ENCODE measurements around the gene PPP2R5E. TPM values are rescaled to one million over a fixed set of nuclear protein-coding genes. Genes with fewer than 3 reads are reported as not detected.

Gene PPP2R5E
- total RNA-seq, 1 donor from 2014 or later = 22.3 TPM

DNA sequence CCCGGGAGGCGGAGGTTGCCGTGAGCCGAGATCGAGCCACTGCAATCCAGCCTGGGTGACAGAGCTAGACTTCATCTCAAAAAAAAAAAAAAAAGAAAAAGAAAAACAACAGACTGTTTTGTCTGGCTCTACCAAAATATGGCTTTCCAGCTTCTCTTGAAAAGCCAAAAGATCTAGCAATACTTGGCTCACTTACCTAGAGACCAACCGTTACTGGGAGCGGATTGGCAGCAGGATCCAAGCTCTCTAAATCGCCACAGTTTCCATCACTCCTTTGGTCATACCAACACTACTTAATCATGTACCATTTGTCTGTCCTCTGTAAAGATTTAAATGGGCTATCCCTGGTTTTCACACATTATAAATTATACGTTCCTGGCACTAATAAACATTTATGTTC is 136.8 kb downstream of the PPP2R5E start:
- Histone ChIP-seq H3K27me3 (ENCODE audit: control insufficient read depth, insufficient read depth, low read length) (no peaks in the 10 kb centered on the region), H3K4me3 (ENCODE audit: low read depth, low read length) (no peak overlapping the region), H3K36me3 (ENCODE audit: control insufficient read depth, insufficient read depth, low read length) (no peaks in the 10 kb centered on the region)
- no peak for TF ChIP-seq CTCF (IDR thresholded peaks at IDR 0.05; ENCODE audit: insufficient read depth, low read length, poor library complexity, severe bottlenecking)
- DNase-seq (ENCODE audit: low read depth) = no peak

GRCh38 chr14:63405715-63406114 is 137.5 kb downstream of the PPP2R5E start:
- no peak for DNase-seq (ENCODE audit: low read depth)
- no peak for TF ChIP-seq CTCF (IDR thresholded peaks at IDR 0.05; ENCODE audit: insufficient read depth, low read length, poor library complexity, severe bottlenecking)

DNA sequence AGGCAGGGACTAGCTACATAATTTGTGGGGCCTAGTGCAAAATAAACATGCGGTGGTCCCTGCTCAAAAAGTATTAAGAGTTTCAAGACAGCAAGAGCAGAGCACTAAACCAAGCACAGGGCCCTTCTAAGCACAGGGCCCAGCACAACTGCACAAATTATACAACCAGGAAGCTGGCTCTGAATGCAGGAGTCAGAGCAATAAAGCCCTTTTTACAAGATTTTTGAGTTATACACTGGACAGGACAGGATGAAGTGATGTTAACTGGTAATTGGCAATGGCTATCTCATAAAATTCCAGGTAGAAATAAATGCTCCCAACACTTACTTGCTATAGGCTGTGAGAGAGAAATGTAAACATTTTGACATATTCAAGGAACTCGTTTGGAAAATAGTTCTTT is 138.3 kb downstream of the PPP2R5E start:
- TF ChIP-seq CTCF (IDR thresholded peaks at IDR 0.05; ENCODE audit: insufficient read depth, low read length, poor library complexity, severe bottlenecking) = no peak
- no peaks in the 10 kb centered on the region for H3K27me3 ChIP-seq (ENCODE audit: control insufficient read depth, insufficient read depth, low read length)
- no peaks in the 10 kb centered on the region for H3K36me3 ChIP-seq (ENCODE audit: control insufficient read depth, insufficient read depth, low read length)
- no peak for DNase-seq (ENCODE audit: low read depth)
- no peak overlapping the region for H3K4me3 ChIP-seq (ENCODE audit: low read depth, low read length)

More at GRCh38 chr14:63405715-63406114, 137.5 kb downstream of the PPP2R5E start:
- H3K4me3 ChIP-seq (ENCODE audit: low read depth, low read length) = no peak overlapping the region
- no peaks in the 10 kb centered on the region for H3K27me3 ChIP-seq (ENCODE audit: control insufficient read depth, insufficient read depth, low read length)
- no peaks in the 10 kb centered on the region for H3K36me3 ChIP-seq (ENCODE audit: control insufficient read depth, insufficient read depth, low read length)

GRCh38 chr14:63401646-63402045 is 141.5 kb downstream of the PPP2R5E start:
- no peak for DNase-seq (ENCODE audit: low read depth)
- no peaks in the 10 kb centered on the region for H3K36me3 ChIP-seq (ENCODE audit: control insufficient read depth, insufficient read depth, low read length)
- TF ChIP-seq CTCF (IDR thresholded peaks at IDR 0.05; ENCODE audit: insufficient read depth, low read length, poor library complexity, severe bottlenecking) = no peak
- no peaks in the 10 kb centered on the region for H3K27me3 ChIP-seq (ENCODE audit: control insufficient read depth, insufficient read depth, low read length)
- no peak overlapping the region for H3K4me3 ChIP-seq (ENCODE audit: low read depth, low read length)

GRCh38 chr14:63398952-63399351 is 144.2 kb downstream of the PPP2R5E start:
- Histone ChIP-seq H3K36me3 (ENCODE audit: control insufficient read depth, insufficient read depth, low read length) (no peaks in the 10 kb centered on the region), H3K27me3 (ENCODE audit: control insufficient read depth, insufficient read depth, low read length) (no peaks in the 10 kb centered on the region)

More at GRCh38 chr14:63398952-63399351, 144.2 kb downstream of the PPP2R5E start:
- no peak for TF ChIP-seq CTCF (IDR thresholded peaks at IDR 0.05; ENCODE audit: insufficient read depth, low read length, poor library complexity, severe bottlenecking)
- H3K4me3 ChIP-seq (ENCODE audit: low read depth, low read length) = no peak overlapping the region
- DNase-seq (ENCODE audit: low read depth) = no peak

Measured in kidney epithelial cell (primary cell).